CD14-positive monocyte (primary cell): ENCODE data around the gene PLXNA2. TPM values are rescaled to one million over a fixed set of nuclear protein-coding genes. Genes with fewer than 3 reads are reported as not detected.

Experiments used
- DNase-seq, 3 donors: peaks; one replicate each; pipeline ENCODE4 v3.0.0-alpha.2; 2011 to 2022
- H2AFZ ChIP-seq: 2 replicates; pipeline ENCODE4 v1.6.0; 2012; ENCODE audit warnings: mild to moderate bottlenecking, low read depth, low read length, inconsistent platforms; ENCODE audit not compliant: insufficient read depth, poor library complexity, severe bottlenecking
- H3K27ac ChIP-seq, 2 donors: 1 replicate in 1 of 2; 2 replicates in 1 of 2; pipeline ENCODE4 v1.5.1; 2012 to 2013; ENCODE audit warnings: low read length in 2 of 2, control low read depth in 1 of 2, inconsistent platforms in 1 of 2, low read depth in 1 of 2, mild to moderate bottlenecking in 1 of 2
- H3K27me3 ChIP-seq, 2 donors: one replicate each; pipeline versions ENCODE4 v1.6.0 to v1.6.1; 2011 to 2013; ENCODE audit warnings: low read length in 2 of 2; ENCODE audit not compliant: control insufficient read depth in 2 of 2, insufficient read depth in 2 of 2
- H3K36me3 ChIP-seq, 2 donors: replicated peaks in 1 of 2; 1 replicate in 1 of 2; 2 replicates in 1 of 2; pipeline versions ENCODE4 v1.5.1 to v1.6.1; 2012 to 2013; ENCODE audit warnings: low read length in 2 of 2, control low read depth in 1 of 2, inconsistent platforms in 1 of 2, mild to moderate bottlenecking in 1 of 2; ENCODE audit not compliant: insufficient read depth in 2 of 2, control insufficient read depth in 1 of 2
- H3K4me1 ChIP-seq, 2 donors: 1 replicate in 1 of 2; 2 replicates in 1 of 2; pipeline versions ENCODE4 v1.5.1 to v1.6.1; 2012 to 2013; ENCODE audit warnings: low read length in 2 of 2, control low read depth in 1 of 2, inconsistent platforms in 1 of 2, mild to moderate bottlenecking in 1 of 2, moderate library complexity in 1 of 2; ENCODE audit not compliant: insufficient read depth in 2 of 2, control insufficient read depth in 1 of 2
- H3K4me2 ChIP-seq: replicated peaks from 2 replicates; pipeline ENCODE3; 2012; ENCODE audit warnings: low read length, moderate library complexity, mild to moderate bottlenecking; ENCODE audit not compliant: poor library complexity, severe bottlenecking; ENCODE audit errors: extremely low read depth
- H3K4me3 ChIP-seq, 3 experiments: fragments of 200-600 bp in 1 of 3; sonication (generic) in 1 of 3; replicated peaks in 1 of 3; 1 replicate in 2 of 3; 2 replicates in 1 of 3; pipeline ENCODE4 v1.5.1; 2011 to 2013; ENCODE audit warnings: low read length in 3 of 3, mild to moderate bottlenecking in 3 of 3, control low read depth in 2 of 3, low read depth in 2 of 3, inconsistent platforms in 1 of 3, moderate library complexity in 1 of 3
- H3K79me2 ChIP-seq: 2 replicates; pipeline ENCODE4 v1.6.0; 2012; ENCODE audit warnings: mild to moderate bottlenecking, control low read depth, inconsistent platforms, low read length, moderate library complexity; ENCODE audit not compliant: insufficient read depth
- H3K9ac ChIP-seq: 2 replicates; pipeline ENCODE4 v1.6.0; 2017; ENCODE audit warnings: low read length, mild to moderate bottlenecking; ENCODE audit not compliant: insufficient read depth, poor library complexity, severe bottlenecking
- H3K9me3 ChIP-seq, 2 donors: replicated peaks in 1 of 2; 1 replicate in 1 of 2; 2 replicates in 1 of 2; pipeline versions ENCODE4 v1.5.1 to v1.6.1; 2012 to 2013; ENCODE audit warnings: low read length in 2 of 2, control low read depth in 1 of 2; ENCODE audit not compliant: control insufficient read depth in 1 of 2, insufficient read depth in 1 of 2
- H4K20me1 ChIP-seq: 2 replicates; pipeline ENCODE4 v1.6.0; 2012; ENCODE audit warnings: mild to moderate bottlenecking, low read length, control low read depth, moderate library complexity; ENCODE audit not compliant: insufficient read depth
- H3K27ac Mint-ChIP-seq, 7 donors: one replicate each; pipeline ENCODE4 v1.8.0; 2020; ENCODE audit warnings: mild to moderate bottlenecking in 7 of 7, mixed read lengths in 7 of 7, moderate library complexity in 6 of 7, inconsistent platforms in 2 of 7
- H3K27me3 Mint-ChIP-seq, 3 donors: one replicate each; pipeline ENCODE4 v1.8.0; 2021 to 2022; ENCODE audit warnings: low read depth in 3 of 3, mild to moderate bottlenecking in 3 of 3, mixed read lengths in 3 of 3, moderate library complexity in 3 of 3, inconsistent platforms in 1 of 3
- H3K36me3 Mint-ChIP-seq, 2 donors: one replicate each; pipeline ENCODE4 v1.8.0; 2020; ENCODE audit warnings: mixed read lengths in 2 of 2, inconsistent platforms in 1 of 2, mild to moderate bottlenecking in 1 of 2
- H3K4me1 Mint-ChIP-seq: one replicate; pipeline ENCODE4 v1.8.0; 2020; ENCODE audit warnings: mild to moderate bottlenecking, mixed read lengths
- H3K4me3 Mint-ChIP-seq, 2 donors: one replicate each; pipeline ENCODE4 v1.8.0; 2020; ENCODE audit warnings: mild to moderate bottlenecking in 2 of 2, mixed read lengths in 2 of 2, moderate library complexity in 1 of 2
- H3K9me3 Mint-ChIP-seq, 7 donors: one replicate each; pipeline ENCODE4 v1.8.0; 2020 to 2022; ENCODE audit warnings: mixed read lengths in 7 of 7, mild to moderate bottlenecking in 6 of 7, moderate library complexity in 6 of 7, inconsistent platforms in 2 of 7
- CTCF ChIP-seq: fragments of 200-600 bp; IDR thresholded peaks from one replicate; pipeline ENCODE4 v1.8.0; 2022; ENCODE audit warnings: antibody characterized with exemption, mild to moderate bottlenecking
- WGBS: methylation state at CpG from one replicate; pipeline ENCODE4 v1.1.5; 2013; ENCODE audit warnings: missing lambda C conversion rate; ENCODE audit not compliant: insufficient coverage; 5-methylcytosine and 5-hydroxymethylcytosine counted together
- intact Hi-C, 2 donors: fragments of 100-400 bp; cut with micrococcal nuclease; formaldehyde crosslinking; loops; one replicate each; pipeline versions ENCODE4 v1.15.0 to v1.15.1; 2023
- polyA plus RNA-seq, 3 donors: library from polyadenylated mRNA; depleted of rRNA in 1 of 3; unstranded in 2 of 3; stranded (reverse) in 1 of 3; fragments of 300-500 nt in 2 of 3; fragments of >200 nt in 1 of 3; fragmentation: Illumina TruSeq in 2 of 3; gene quantifications; 1 replicate in 2 of 3; 2 replicates in 1 of 3; pipeline ENCODE4 v1.2.3, GENCODE V29; 2012 to 2021

PLXNA2 gene
- polyA plus RNA-seq, 3 donors = 0.75 to 2.1 (median 1.1) TPM

- no peak for TF ChIP-seq CTCF
- Histone ChIP-seq H3K9me3 (no peaks in the 10 kb centered on the region), H3K9ac (no peak overlapping the region), H2AFZ (no peak overlapping the region), H3K27ac (no peak overlapping the region), H3K36me3 (no peaks in the 10 kb centered on the region), H3K27me3 (no peaks in the 10 kb centered on the region), H3K4me3 (no peak overlapping the region), H3K4me1 (no peaks in the 10 kb centered on the region), H4K20me1 (no peaks in the 10 kb centered on the region), H3K79me2 (no peaks in the 10 kb centered on the region), H3K4me2 (no peak overlapping the region)
- WGBS = no CpG with 5 or more reads among the region's 5 CpGs
- H3K9me3 Mint-ChIP-seq = peaks cover 0 to 4% (median 1%) of the 10 kb centered on the region in 7 donors
- H3K4me1 Mint-ChIP-seq = peaks cover 4% of the 10 kb centered on the region
- no peak overlapping the region for H3K27ac Mint-ChIP-seq
- intact Hi-C loops = no loop called here
- peaks cover 0 to 2% (median 2%) of the 10 kb centered on the region in 3 donors for H3K27me3 Mint-ChIP-seq
- DNase-seq = no peak
- no peak overlapping the region for H3K4me3 Mint-ChIP-seq
- H3K36me3 Mint-ChIP-seq = no peaks in the 10 kb centered on the region
Measured at GRCh38 chr1:207992677-207993236, 251.4 kb downstream of the PLXNA2 start.

GRCh38 chr1:207991583-207992026, 252.6 kb downstream of the PLXNA2 start:
- Mint-ChIP-seq H3K27me3 (peaks cover 0 to 2% (median 0%) of the 10 kb centered on the region in 3 donors), H3K4me1 (peaks cover 1% of the 10 kb centered on the region), H3K9me3 (peaks cover 0 to 4% (median 1%) of the 10 kb centered on the region in 7 donors), H3K27ac (no peak overlapping the region), H3K4me3 (no peak overlapping the region), H3K36me3 (no peaks in the 10 kb centered on the region)
- 100% methylated on average over 3 of the region's 5 CpGs for WGBS
- Histone ChIP-seq H3K4me2 (no peak overlapping the region), H3K79me2 (no peaks in the 10 kb centered on the region), H3K27me3 (no peaks in the 10 kb centered on the region), H3K4me3 (no peak overlapping the region), H3K27ac (no peak overlapping the region), H4K20me1 (no peaks in the 10 kb centered on the region), H3K9ac (no peak overlapping the region), H3K4me1 (no peaks in the 10 kb centered on the region), H2AFZ (no peak overlapping the region), H3K36me3 (no peaks in the 10 kb centered on the region), H3K9me3 (no peaks in the 10 kb centered on the region)
- DNase-seq = no peak
- intact Hi-C loops = no loop called here
- no peak for TF ChIP-seq CTCF
